ENCODE data around the gene CALML6. TPM values are rescaled to one million over a fixed set of nuclear protein-coding genes. Genes with fewer than 3 reads are reported as not detected.
A peak's percentile ranks its signal among the peaks of the same experiment; 100 is the strongest.

CALML6 gene
- total and polyA plus RNA-seq, 2 of the 8 experiments (the other 6 are each of a cell fraction or from before 2014, with no cell fraction given) = 0.54 to 1.3 TPM

DNA sequence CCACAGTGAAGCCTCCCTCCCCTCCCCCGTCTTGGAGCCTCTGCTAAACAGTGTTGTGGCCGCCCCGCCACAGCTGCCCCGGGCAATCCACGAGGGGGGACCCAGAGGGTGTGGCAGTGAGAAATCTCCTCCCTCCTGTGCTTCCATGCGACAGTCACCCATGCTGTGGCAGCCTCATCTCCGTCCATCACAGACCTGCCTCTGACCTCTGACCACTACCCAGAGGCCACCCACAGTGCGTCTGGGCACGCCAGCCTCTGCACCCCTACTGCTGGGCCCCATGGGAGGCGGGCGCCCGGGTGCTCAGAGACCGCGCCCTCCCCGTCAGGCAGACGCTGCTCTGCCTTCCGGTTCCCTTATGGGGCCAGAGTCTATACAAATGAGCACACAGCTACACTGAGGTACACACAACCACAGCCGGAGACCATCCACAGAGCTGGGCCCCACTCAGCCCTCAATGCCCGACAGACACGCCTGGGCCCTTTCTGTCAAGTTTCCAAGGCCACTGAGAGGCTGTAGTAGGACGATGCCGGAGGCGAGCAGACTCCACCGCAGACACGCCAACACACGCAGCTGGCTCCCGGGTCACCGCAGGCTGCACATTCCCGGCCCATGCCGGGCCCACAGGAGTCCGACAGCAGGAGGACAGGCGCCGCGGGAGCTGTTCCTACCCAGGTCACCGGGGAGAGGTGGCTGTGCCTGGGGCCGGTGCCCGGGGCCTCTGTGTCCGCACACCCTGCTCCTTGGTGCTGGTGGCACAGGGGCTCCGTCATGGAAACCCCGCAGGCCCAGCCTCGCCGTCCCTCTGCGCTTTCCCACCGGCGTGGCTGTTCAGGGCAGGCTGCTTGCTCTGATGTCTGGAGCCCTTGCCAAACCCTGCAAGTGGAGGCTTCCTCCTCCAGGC lies 27.9 kb downstream of the CALML6 start:
- H2AFZ ChIP-seq (ENCODE audit: low read length) = peak overlapping the region; percentile 98; the same call in 1 of the 2 replicates
- CTCF ChIA-PET (ENCODE audit: partially characterized antibody) = interaction anchor here (0.7 to 9.3 kb wide), 21 partner anchors 7 to 616 kb away, joined by 3 to 145 read pairs (median 8); no protein-coding TSS in a partner anchor
- FAIRE-seq = no peak

More for the DNA sequence above, 27.9 kb downstream of the CALML6 start:
- no peak for TF ChIP-seq RXRA (IDR thresholded peaks at IDR 0.05; ENCODE audit: insufficient read depth, low read depth, low read length)
- TF ChIP-seq TCF12 (IDR thresholded peaks at IDR 0.05; ENCODE audit: low read depth, low read length) = no peak
- TF ChIP-seq ZNF274 (IDR thresholded peaks at IDR 0.05; ENCODE audit: borderline replicate concordance, extremely low read depth, low read length) = no peak
- TF ChIP-seq JUN (IDR thresholded peaks at IDR 0.05; ENCODE audit: low read depth, low read length) = no peak
- TF ChIP-seq CTBP2 (IDR thresholded peaks at IDR 0.05; ENCODE audit: borderline replicate concordance, insufficient read depth, insufficient read length, low read length) = no peak
- H3K18ac ChIP-seq (ENCODE audit: extremely low read depth, low read length) = peak overlapping the region; percentile 32; the same call in 1 of the 2 replicates
- peak overlapping the region; percentile 78 for H3K4ac ChIP-seq (replicated peaks; ENCODE audit: insufficient read length, low read depth, low read length)
- H3K4me1 ChIP-seq (replicated peaks in 1 of 4; ENCODE audit: control insufficient read depth in 3 of 4, insufficient read depth in 4 of 4, low read length in 3 of 4) = peaks cover 0 to 2% (median 0%) of the 10 kb centered on the region in 4 experiments; a peak in 2 of 7 replicates
- no peak for DNase-seq (ENCODE audit: low read depth in 1 of 2, low spot score in 2 of 2)
- H3K9ac ChIP-seq (replicated peaks in 1 of 4; ENCODE audit: extremely low read depth in 1 of 4, low read depth in 3 of 4, low read length in 3 of 4) = no peak overlapping the region
- no peak overlapping the region for H2BK15ac ChIP-seq (ENCODE audit: low read length)
- H2AK5ac ChIP-seq (ENCODE audit: low read depth, low read length) = 0 out of 2 replicates have a peak overlapping the region, but pooled peaks have one; percentile 11
- no peak overlapping the region for H3K27ac ChIP-seq (ENCODE audit: low read depth, low read length)
- 93% methylated on average over 44 of the region's 45 CpGs; no CpG with 5 or more reads in 1 of the 2 experiments for WGBS, 2 experiments (ENCODE audit: extremely low coverage in 1 of 2, insufficient coverage in 1 of 2, insufficient read length in 1 of 2, insufficient replicate concordance in 2 of 2, low coverage in 1 of 2, low lambda C conversion rate in 2 of 2, missing lambda C conversion rate in 1 of 2)
- H3K9me3 ChIP-seq (ENCODE audit: insufficient read depth in 2 of 2, low read depth in 1 of 2, low read length in 1 of 2) = 0 out of 4 replicates have a peak, but pooled peaks cover 0 to under 1% of the 10 kb centered on the region in 2 experiments
- H3K4me2 ChIP-seq (ENCODE audit: insufficient read depth in 1 of 2, low read depth in 2 of 2, low read length in 2 of 2) = no peak overlapping the region
- POLR2A ChIA-PET (ENCODE audit: partially characterized antibody) = interaction anchor here (1.2 to 1.5 kb wide), 2 partner anchors 10 to 138 kb away, joined by 3 read pairs; no protein-coding TSS in a partner anchor
- H4K8ac ChIP-seq (ENCODE audit: extremely low read depth, insufficient read depth, low read length) = peak overlapping the region; percentile 81
- peaks cover 4% of the 10 kb centered on the region; the same call in 1 of the 2 replicates for H3K23me2 ChIP-seq (ENCODE audit: low read depth, low read length)
- peak overlapping the region; percentile 24; the same call in 1 of the 2 replicates for H2BK5ac ChIP-seq (ENCODE audit: low read depth, low read length)
- no peak overlapping the region for H3K4me3 ChIP-seq (ENCODE audit: extremely low read depth in 1 of 4, insufficient read depth in 2 of 4, low read depth in 3 of 4, low read length in 4 of 4)
- no peaks in the 10 kb centered on the region for H3K79me1 ChIP-seq (ENCODE audit: low read depth, low read length)
- H2BK120ac ChIP-seq (replicated peaks; ENCODE audit: low read depth, low read length) = no peak overlapping the region
- no peak overlapping the region for H3K56ac ChIP-seq (replicated peaks; ENCODE audit: insufficient read length, low read depth, low read length)
- H3K14ac ChIP-seq (ENCODE audit: insufficient read length) = no peak overlapping the region
- H4K5ac ChIP-seq (ENCODE audit: insufficient read length, low read depth, low read length) = no peak overlapping the region
- H4K91ac ChIP-seq (replicated peaks; ENCODE audit: insufficient read length, low read length) = peak overlapping the region; percentile 61
- H3K36me3 ChIP-seq (ENCODE audit: control insufficient read depth in 2 of 4, insufficient read depth in 4 of 4, low read length in 3 of 4) = no peaks in the 10 kb centered on the region
- H3K79me2 ChIP-seq (ENCODE audit: control insufficient read depth in 1 of 2, insufficient read depth in 2 of 2, low read length in 2 of 2) = no peaks in the 10 kb centered on the region
- no peak overlapping the region for H3K23ac ChIP-seq (ENCODE audit: insufficient read length)
- peaks cover 0 to 2% of the 10 kb centered on the region in 2 experiments for H4K20me1 ChIP-seq (replicated peaks in 1 of 2; ENCODE audit: control insufficient read depth in 1 of 2, insufficient read depth in 2 of 2, low read length in 2 of 2)
- peak overlapping the region; percentile 50; the same call in 1 of the 2 replicates for H2BK12ac ChIP-seq (ENCODE audit: low read depth, low read length)
- no peaks in the 10 kb centered on the region for H3K27me3 ChIP-seq (replicated peaks in 1 of 4; ENCODE audit: control insufficient read depth in 3 of 4, extremely low read depth in 1 of 4, insufficient read depth in 3 of 4, low read length in 3 of 4)
- 0 out of 2 replicates have a peak overlapping the region, but pooled peaks have one; percentile 48 for H2BK20ac ChIP-seq (ENCODE audit: low read length)
